Activated CD4-positive, alpha-beta T cell treated with anti-CD3 and anti-CD28 coated beads for 4 hours (primary cell): ENCODE measurements around the gene ZC3H12D.
A peak's percentile ranks its signal among the peaks of the same experiment; 100 is the strongest.
"Not testable (repeated sequence)": the region's sequence is repeated elsewhere in the genome, so short reads cannot be mapped to it uniquely, and the experiment has no call there.

ENCODE experiments used
- DNase-seq, 2 donors: peaks; one replicate each; pipeline ENCODE4 v3.0.0-alpha.2; 2020

ZC3H12D gene

GRCh38 chr6:149484733-149485700 is at the start of gene ZC3H12D:
Gene ZC3H12D (minus strand): TSS chr6:149485014. CDS start chr6:149474543, 10,471 bp downstream.
- peak; percentile 69 to 83 for DNase-seq

DNA sequence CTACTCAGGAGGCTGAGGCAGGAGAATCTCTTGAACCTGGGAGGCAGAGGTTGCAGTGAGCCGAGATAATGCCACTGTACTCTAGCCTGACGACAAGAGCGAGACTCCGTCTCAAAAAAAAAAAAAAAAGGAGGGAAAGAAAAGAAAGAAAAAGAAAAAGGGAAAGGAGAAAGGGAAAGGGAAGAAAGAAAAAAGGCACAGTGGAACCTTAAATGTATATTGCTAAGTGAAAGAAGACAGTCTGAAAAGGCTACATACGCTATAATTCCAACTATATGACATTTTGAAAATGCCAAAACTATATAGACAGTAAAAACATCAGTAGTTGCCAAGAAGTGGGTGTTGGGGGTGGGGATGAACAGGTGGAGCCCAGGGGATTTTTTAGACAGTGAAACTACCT is 44.8 kb upstream of the ZC3H12D start:
- no peak for DNase-seq

DNA sequence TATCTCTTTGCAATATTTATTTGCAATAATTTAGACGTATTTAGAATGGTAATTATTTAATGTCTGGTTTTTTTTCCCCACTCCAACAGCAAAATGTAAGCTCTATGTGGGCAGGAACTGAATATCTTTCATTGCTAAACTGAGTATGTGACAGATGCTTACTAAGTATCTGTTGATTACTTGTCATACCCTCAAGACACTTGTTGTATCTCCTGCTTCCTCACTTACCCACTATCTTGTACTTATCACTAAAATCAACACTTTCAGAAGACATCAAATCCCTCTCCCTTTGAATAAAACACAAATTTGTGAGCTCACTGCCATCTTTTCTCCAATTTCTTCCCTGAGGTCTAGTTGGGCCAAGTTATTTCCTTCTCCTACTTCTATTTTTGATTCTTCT is 30.7 kb upstream of the ZC3H12D start:
- DNase-seq, result no peak

DNA sequence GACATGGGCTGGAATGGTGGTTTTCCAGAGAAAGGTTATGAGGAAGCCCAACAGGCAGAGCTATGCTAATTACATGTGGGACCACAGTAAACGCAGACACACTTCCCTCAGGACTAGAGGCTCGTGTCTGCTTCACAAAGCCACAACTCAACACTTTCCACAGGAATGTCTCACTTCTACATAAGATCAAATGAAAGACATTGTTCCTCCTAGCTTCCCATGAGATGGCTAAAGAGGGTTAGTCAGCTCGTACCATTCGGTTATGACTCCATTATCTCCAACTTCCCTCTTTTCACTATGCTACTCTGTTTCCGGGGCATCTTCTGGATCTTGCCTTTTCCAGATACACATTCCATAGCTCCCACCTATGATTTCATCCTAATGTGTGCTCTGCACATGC is 29.1 kb upstream of the ZC3H12D start:
- no peak for DNase-seq

DNA sequence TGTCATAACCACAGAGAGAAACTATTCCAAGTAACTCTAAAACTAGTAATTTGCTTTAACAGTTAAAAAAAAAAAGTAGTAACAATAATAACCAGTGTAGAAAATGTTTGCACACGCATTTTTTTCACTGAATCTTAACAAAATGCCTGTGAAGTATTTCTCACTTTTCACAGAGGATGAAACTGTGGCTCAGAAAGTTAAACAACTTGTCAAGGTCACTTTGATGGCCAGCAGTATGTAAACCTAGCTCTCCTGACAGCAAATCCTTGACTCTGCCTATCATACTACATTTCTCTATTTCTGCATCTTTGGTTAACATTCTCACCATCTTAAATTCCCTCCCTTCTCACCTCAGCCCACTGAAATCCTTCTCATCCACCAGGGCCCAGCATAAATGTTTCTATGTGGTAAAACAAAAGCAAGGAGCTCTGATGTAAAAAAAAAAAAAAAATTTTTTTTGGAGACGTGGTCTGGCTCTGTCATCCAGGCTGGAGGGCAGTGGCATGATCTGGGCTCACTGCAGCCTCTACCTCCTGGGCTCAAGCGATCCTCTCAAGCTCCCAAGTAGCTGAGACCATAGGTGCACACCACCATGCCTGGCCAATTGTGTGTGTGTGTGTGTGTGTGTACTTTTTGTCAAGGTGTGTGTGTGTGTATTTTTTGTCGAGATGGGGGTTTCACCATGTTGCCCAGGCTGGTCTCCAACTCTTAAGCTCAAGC is 26.1 kb upstream of the ZC3H12D start:
- no peak for DNase-seq

GRCh38 chr6:149508485-149508884 is 23.7 kb upstream of the ZC3H12D start:
- peak; percentile 50 to 54 for DNase-seq

- no peak for DNase-seq
These were observed 19.1 kb upstream of the ZC3H12D start for GRCh38 chr6:149503872-149504271.

- DNase-seq, result no peak
These were observed 18.5 kb upstream of the ZC3H12D start for GRCh38 chr6:149503276-149503675.

- DNase-seq, result no peak
These were observed 17.0 kb upstream of the ZC3H12D start for GRCh38 chr6:149501768-149502167.

DNA sequence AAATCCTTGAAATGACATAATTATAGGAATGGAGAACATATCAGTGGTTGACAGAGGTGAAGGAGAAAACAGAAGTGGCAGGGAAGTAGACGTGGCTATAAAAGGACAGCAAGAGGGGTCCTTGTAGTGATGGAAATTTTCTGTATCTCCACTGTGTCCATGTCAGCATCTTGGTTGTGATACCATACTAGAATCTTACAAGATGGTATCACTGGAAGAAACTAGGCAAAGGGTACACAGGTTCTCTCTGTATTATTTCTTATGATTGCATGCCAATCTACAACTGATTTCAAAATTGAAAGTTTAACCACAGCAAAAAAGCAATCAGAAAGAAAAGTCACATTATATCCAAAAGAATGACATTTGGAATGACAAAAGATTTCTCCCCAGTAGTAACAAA is 16.4 kb upstream of the ZC3H12D start:
- DNase-seq, result no peak

DNA sequence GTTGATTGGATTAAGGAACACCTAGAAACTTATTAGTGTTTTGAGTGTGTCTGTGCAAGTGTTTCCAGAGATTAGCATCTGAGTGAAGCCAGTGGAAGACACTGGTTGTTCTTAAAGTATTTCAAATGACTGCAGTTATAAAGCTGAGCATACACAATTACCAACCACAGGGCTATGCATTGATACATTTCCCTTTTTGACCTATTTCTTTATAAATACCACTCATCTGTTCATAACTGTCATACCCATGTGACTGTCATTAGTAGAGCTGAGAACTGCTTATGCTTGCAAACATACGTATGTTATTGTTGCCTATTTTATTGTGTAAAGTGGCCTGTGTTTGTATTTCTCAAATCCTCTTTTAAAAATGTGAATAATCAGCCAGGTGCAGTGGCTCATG is 15.3 kb upstream of the ZC3H12D start:
- DNase-seq, result no peak

DNA sequence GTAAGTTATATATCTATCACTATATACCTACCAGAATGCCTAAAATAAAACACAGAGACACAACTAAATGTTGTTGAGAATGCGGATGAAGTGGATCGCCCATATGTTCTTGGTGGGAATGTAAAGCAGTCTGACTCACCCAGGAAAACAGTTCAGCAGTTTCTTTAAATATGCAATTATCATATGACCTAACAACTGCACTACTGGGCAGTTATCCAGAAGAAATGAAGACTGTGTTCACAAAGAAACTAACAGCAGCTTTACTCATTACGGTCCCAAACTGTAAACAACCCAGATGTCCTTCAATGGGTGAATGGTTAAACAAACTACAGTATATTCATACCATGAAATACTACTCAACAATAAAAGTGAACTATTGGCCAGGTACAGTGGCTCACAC is 14.3 kb upstream of the ZC3H12D start:
- no peak for DNase-seq

- no peak for DNase-seq
These were observed 12.6 kb upstream of the ZC3H12D start for GRCh38 chr6:149497365-149497764.

GRCh38 chr6:149496597-149496996 is 11.8 kb upstream of the ZC3H12D start:
- not testable (repeated sequence) for DNase-seq

GRCh38 chr6:149495349-149496016 is 10.7 kb upstream of the ZC3H12D start:
- DNase-seq, result not testable (repeated sequence)

GRCh38 chr6:149494810-149495209 is 10.0 kb upstream of the ZC3H12D start:
- DNase-seq, result peak; percentile 42 to 43

DNA sequence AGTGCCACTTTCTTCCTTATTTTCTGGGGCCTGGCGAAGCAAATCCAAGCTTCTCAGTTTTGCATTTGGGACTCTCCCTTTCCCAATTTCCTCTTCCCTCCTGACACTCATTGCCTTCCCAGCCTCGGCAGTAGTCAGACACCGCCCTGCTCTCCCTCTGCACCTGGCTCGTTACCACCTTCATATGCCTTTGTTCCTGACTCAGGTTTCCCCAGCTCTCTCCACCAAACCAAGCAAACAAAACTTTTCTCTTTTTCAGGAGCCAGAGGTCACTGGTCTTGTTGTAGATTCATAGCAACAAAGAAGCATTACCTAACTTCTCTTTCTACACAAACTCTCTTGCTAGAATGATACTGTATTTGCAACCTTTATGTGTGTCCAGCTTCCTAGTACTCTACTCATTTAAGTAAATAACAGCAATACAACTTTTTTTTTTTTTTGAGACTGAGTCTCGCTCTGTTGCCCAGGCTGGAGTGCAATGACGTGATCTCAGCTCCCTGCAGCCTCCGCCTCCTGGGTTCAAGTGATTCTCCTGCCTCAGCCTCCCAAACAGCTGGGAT is 9.0 kb upstream of the ZC3H12D start:
- no peak for DNase-seq

GRCh38 chr6:149492798-149493343 is 8.1 kb upstream of the ZC3H12D start:
- no peak for DNase-seq

DNA sequence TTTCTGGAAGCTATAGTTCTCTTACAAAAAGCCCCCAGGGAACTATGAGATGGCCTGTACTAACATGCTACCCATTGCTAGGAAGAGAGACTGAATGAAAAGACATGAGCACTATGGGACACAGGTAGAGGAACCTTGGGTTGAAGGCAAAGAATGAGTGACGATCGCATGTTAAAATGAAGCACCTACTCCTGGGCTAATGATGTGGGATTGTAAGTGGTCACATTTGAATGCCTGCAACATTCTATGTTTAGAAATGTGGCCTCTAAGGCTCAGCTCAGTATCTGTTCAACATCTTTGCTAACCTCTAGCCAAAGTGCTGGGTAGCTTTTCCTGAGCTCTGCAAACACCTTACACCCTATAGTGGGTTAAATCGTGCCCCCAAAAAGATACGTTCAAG is 5.2 kb upstream of the ZC3H12D start:
- no peak for DNase-seq

GRCh38 chr6:149488815-149489214 is 4.0 kb upstream of the ZC3H12D start:
- no peak for DNase-seq

DNA sequence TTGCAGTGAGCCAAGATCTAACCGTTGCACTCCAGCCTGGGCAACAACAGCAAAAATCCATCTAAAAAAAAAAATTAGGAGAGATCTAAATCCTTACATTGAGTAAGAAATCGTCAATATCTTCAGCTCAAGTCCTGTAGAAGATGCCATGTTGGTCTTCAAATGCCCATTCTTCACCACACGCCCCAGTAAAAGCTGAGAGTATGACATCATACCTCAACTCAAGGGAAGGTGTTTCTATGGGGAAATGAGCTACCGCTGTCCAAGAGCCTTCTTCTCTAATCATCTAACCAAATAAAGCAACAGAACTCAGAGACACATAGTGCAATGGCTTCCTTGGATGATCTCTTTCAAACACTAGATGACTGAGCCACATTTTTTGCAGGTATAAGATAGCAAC is 2.5 kb upstream of the ZC3H12D start:
- DNase-seq, result no peak

- DNase-seq, result no peak
These were observed 762 bp downstream of the ZC3H12D start for GRCh38 chr6:149483849-149484655.
